ENCODE measurements around the gene SLC43A3. TPM values are rescaled to one million over a fixed set of nuclear protein-coding genes. Genes with fewer than 3 reads are reported as not detected.

Gene SLC43A3
- total and polyA plus RNA-seq, 2 donors (not counting 3 experiments of a cell fraction or from before 2014, with no cell fraction given) = 68.9 to 104 TPM

- H3K4me3 ChIP-seq (replicated peaks in 1 of 3; ENCODE audit: insufficient read depth in 1 of 3, low read depth in 1 of 3, low read length in 3 of 3) = no peak overlapping the region
- H4K20me1 ChIP-seq (replicated peaks; ENCODE audit: control insufficient read depth, extremely low read depth, insufficient read depth, low read length) = no peaks in the 10 kb centered on the region
- no TSS peak for BruUV-seq (replicated peaks)
- H3K4me1 ChIP-seq (ENCODE audit: control insufficient read depth, extremely low read depth, insufficient read depth, low read length) = peaks cover 41% of the 10 kb centered on the region
- no peak for TF ChIP-seq CTCF (IDR thresholded peaks at IDR 0.05; ENCODE audit: extremely low read depth in 1 of 2, insufficient read depth in 1 of 2, low read depth in 1 of 2, low read length in 2 of 2)
- TF ChIP-seq GATA2 (IDR thresholded peaks at IDR 0.05; ENCODE audit: insufficient read depth, insufficient read length, low read depth, low read length) = no peak
- no peak for TF ChIP-seq EZH2 (IDR thresholded peaks at IDR 0.05; ENCODE audit: borderline replicate concordance, low read depth, low read length, severe bottlenecking)
- TF ChIP-seq POLR2A (IDR thresholded peaks at IDR 0.05; ENCODE audit: low read depth, low read length) = no peak
- TF ChIP-seq POLR2AphosphoS5 (IDR thresholded peaks at IDR 0.05; ENCODE audit: insufficient read depth, low read depth, low read length) = no peak
- no peak for TF ChIP-seq MAX (IDR thresholded peaks at IDR 0.05; ENCODE audit: insufficient read depth, insufficient read length)
- TF ChIP-seq FOS (IDR thresholded peaks at IDR 0.05; ENCODE audit: borderline replicate concordance, insufficient read depth, low read length) = no peak
- no peak for TF ChIP-seq JUN (IDR thresholded peaks at IDR 0.05; ENCODE audit: borderline replicate concordance, insufficient read depth, insufficient read length, low read depth)
- no peak for TF ChIP-seq MYC (IDR thresholded peaks at IDR 0.05; ENCODE audit: low read depth, low read length)
- peaks cover 3 to 12% of the 10 kb centered on the region in 2 experiments for H3K36me3 ChIP-seq (ENCODE audit: control insufficient read depth in 2 of 2, extremely low read depth in 1 of 2, insufficient read depth in 2 of 2, low read length in 2 of 2)
- no peak for FAIRE-seq
- H2AFZ ChIP-seq (ENCODE audit: low read depth, low read length) = no peak overlapping the region
- no peaks in the 10 kb centered on the region for H3K79me2 ChIP-seq (ENCODE audit: control insufficient read depth, insufficient read depth, low read length)
- no peaks in the 10 kb centered on the region for H3K9me3 ChIP-seq (replicated peaks; ENCODE audit: control insufficient read depth, insufficient read depth, low read length)
- H3K27me3 ChIP-seq (ENCODE audit: control insufficient read depth in 2 of 2, insufficient read depth in 2 of 2, low read length in 2 of 2) = no peaks in the 10 kb centered on the region
- H3K9ac ChIP-seq (replicated peaks; ENCODE audit: extremely low read depth, insufficient read depth, low read length) = no peak overlapping the region
- intact Hi-C loops (cut with micrococcal nuclease) (loop anchor here (5.0 kb wide), 2 partner anchors 49 to 61 kb away; no protein-coding TSS in a partner anchor), dilution Hi-C loops (cut with MboI; ENCODE audit: extremely low pct_ligation_motif_present, low sequenced_read_pairs) (no loop called here)
- H3K9me1 ChIP-seq (replicated peaks; ENCODE audit: control insufficient read depth, extremely low read depth, insufficient read depth, low read length) = no peaks in the 10 kb centered on the region
- no peak overlapping the region for H3K27ac ChIP-seq (ENCODE audit: insufficient read depth, low read depth, low read length)
- DNase-seq (ENCODE audit: low read depth, low spot score) = no peak
- H3K4me2 ChIP-seq (ENCODE audit: insufficient read depth, low read length) = no peak overlapping the region
- ChIA-PET POLR2A (no interaction called here), CTCF (no interaction called here)
Measured at GRCh38 chr11:57408771-57409170, 18.1 kb downstream of the SLC43A3 start.
